GM21447 (cell line): ENCODE measurements around the gene CHMP1A.
"Not testable (repeated sequence)": the region's sequence is repeated elsewhere in the genome, so short reads cannot be mapped to it uniquely, and the experiment has no call there.

ENCODE experiments used
- ATAC-seq: cut with Tn5 transposase; IDR thresholded peaks from one replicate; pipeline ENCODE4 v1.9.1; 2021; ENCODE audit not compliant: unreplicated experiment

Gene CHMP1A

DNA sequence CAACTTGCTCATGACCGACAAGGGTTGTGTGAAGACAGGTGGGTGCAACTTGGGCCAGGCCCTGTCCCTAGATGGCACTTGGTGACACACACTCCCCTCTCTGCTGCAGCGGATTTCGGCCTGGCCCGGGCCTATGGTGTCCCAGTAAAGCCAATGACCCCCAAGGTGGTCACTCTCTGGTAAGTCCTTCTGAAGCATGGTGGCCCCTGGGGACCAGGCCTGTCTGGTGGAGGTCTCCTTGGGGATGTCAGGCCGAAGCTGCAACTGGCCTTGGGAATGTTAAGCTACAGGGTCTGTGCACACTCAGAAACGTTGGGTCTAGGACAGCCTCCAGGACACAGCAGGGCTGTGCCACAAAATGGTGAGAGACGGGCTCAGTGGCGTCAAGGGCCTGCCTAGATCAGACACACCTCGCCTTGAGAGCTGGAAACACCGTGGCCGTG is 35.8 kb upstream of the CHMP1A start:
- ATAC-seq: no peak

- ATAC-seq: no peak
Observed at GRCh38 chr16:89691986-89692569, 34.6 kb upstream of the CHMP1A start.

- ATAC-seq: no peak
Observed at GRCh38 chr16:89691231-89691985, 33.9 kb upstream of the CHMP1A start.

DNA sequence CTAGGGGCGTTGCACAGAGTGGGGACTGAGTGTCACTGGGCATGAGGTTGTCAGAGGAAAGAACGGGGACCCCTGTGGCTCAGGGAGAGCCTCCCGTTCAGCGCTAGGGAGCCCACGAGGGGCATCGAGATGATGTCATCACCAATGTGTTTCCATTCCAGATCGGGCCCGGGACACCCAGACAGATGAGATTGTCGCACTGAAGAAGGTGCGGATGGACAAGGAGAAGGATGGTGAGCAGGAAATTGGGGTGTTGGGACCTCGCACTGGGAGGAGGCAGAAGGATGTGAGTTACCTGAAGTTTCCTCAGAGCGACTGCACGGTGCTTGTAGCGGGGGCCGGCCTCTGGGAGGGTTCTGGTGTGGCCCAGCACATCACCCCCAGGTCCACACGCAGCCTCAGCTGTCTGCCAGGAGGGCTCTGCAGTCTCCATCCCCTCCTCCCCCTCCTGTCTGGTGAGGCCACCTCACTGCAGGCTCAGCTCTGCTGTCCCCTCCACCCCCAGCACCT is 32.9 kb upstream of the CHMP1A start:
- ATAC-seq: no peak

- not testable (repeated sequence) for ATAC-seq
Observed at GRCh38 chr16:89689621-89690020, 32.1 kb upstream of the CHMP1A start.

DNA sequence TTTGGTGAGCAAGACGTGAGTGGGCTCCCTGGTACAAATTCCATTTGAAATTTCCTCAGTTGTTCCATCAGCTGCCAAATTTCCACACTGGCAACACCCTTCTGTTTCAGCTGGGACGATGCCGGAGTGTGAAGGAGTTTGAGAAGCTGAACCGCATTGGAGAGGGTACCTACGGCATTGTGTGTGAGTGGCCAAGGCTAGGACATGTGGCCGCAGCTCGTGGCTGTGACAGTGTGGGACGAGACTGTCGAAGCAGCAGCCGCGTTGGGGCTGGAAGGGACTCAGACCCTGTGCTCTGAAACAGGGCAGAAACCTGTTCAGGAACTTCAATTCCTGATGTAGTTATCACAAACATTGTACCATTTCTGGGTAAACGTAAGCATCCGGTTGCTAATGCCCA is 31.6 kb upstream of the CHMP1A start:
- no peak for ATAC-seq

DNA sequence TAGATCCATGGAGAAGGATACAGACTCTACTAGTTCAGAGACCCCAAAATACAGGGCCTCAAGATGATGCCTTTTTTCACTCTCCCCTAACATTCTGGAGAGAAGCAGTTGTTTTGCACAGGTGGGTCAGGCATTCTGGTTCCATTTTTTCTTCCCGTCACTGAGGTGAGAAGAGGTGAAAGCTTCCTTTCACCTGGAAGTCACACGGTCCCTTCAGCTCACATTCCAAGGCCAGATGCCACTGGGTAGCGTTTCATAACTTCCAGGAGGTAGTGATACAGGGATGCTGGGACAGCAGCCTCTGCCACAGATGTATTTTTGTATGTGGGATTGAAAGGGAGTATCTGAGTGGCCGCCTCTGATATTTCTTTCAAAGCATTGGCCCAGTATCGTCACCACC is 30.9 kb upstream of the CHMP1A start:
- no peak for ATAC-seq

- ATAC-seq: peak; percentile 46
Observed at GRCh38 chr16:89687092-89687940, 29.8 kb upstream of the CHMP1A start.

- ATAC-seq: peak; percentile 61
Observed at GRCh38 chr16:89686520-89687091, 29.1 kb upstream of the CHMP1A start, which contains the start of gene CDK10. Gene CDK10, plus strand, starts transcription at chr16:89686689. Its CDS starts 22 bp downstream, at chr16:89686711.

GRCh38 chr16:89685916-89686315 is 28.4 kb upstream of the CHMP1A start:
- no peak for ATAC-seq

DNA sequence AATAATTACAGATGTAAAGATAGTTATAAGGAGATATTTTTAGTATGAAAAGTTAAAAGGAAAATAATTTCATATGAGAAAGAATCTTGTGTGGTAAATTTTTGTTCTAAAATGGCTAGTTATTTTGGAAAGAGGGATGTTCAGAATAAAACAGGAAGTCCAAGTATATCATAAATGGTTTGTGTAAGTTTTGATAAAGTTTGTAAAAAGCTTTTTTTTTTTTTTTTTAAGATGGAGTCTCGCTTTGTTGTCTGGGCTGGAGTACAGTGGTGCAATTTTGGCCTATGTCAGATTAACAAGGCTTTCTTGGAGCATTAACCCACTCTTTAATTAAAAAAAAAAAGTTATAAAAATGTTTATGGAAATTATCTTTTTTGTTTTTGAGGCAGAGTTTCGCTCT is 20.8 kb upstream of the CHMP1A start:
- no peak for ATAC-seq

DNA sequence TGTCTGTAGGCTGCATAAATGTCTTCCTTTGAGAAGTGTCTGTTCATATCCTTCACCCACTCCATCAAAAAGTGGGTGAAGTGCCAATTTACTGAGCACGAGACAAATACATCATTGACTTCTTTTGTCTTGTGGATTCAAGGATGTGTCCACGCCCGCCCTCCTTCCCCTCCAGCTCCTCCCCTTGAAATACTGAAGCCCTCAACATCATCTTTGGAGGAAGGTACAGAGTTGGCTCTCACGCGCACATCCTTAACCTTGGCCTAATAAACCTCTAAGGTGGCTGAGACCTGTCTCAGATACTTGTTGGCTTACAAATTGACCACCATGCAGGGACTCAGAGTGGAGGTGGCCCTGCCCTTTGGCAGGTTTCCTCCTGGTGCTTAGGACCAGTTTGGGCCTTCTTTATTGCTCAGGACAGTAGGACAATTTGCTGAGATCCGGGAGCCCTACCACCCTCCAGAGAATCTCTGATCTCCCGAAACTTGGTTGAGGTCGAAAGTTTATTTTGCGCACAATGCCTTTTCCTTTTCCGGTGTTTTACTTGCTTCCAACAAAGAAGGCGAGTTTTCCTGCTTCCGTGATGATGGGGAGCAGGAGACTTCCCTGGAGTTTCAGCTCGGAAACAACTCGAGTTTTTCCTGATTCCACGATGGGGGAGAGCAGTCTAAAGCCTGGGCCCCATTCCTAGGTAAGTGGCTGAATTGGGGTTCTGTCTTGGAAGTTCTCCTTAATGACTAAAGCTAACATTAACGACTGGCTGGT is 14.9 kb upstream of the CHMP1A start:
- no peak for ATAC-seq

GRCh38 chr16:89671565-89671964 is 14.1 kb upstream of the CHMP1A start:
- not testable (repeated sequence) for ATAC-seq

DNA sequence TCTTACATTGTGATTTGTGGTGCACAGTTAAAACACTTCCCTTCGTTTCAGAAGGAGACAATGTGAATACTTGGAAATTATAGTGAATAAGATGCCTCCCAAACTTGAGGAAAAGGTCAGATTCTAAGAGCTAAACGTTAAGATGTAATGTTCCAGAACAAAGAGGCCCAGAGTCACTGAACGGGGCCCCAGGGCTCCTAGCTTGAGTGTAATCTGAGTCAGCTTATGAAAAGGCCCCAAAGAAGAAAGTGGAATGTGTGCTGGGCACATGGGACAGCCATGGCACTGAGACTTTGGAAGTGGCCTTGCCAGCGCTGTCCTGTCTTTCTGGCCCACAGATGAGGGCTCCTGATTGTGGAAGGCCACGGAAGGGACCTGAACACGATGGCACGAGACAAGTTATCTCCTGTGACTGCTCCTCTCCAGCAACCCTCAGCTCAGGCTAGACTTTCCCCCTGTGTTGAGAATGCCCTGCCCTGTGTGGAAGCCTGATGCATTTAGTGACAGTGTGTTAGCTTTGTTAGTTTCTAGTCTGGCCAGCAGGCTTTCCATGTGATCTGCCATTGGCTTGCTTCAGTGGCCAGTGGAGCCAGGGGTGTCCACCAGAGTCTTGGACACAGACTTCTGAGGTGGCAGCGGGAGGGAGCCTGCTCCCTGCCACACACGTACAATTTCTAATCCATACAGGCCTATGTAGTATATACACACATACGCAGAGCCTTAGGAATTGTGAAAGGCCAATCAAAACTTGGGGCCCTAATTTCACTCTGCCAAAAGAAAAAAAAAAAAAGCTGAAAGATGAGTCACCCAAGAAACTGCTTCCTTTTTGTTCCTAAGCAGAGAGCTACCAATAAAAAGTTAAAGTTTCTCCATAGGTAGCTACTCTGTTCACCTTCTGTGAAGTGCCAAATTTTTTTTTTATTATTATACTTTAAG is 13.3 kb upstream of the CHMP1A start:
- ATAC-seq: no peak

DNA sequence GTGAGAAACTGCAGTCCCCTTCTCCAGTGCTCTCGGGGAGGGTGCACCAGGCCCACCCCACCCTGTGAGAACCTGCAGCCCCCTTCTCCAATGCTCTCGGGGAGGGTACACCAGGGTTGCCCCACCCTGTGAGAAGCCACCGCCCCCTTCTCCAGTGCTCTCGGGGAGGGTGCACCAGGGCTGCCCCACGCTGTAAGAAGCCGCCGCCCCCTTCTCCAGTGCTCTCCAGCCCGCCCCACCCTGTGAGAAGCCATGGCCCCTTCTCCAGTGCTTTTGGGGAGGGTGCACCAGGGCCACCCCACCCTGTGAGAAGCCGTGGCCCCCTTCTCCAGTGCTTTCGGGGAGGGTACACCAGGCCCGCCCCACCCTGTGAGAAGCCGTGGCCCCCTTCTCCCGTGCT is 12.2 kb upstream of the CHMP1A start:
- no peak for ATAC-seq

DNA sequence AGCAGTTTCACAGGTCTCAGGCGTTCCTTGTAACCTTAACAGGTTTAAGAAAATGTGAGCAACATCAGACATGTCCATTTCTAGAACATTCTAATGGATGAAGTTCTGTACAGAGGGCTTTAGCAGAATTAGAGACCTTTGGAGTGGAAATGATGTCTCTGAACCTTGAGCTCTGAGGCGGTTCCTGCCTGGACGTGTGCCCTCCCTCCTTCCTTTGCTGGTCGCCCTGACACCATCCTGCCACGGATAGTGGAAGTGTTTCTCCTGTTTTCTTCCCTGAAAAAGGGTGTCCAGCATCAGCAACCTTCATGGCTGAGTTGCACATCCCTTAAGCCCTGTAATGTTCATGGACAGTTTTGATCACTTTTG is 11.3 kb upstream of the CHMP1A start:
- no peak for ATAC-seq

DNA sequence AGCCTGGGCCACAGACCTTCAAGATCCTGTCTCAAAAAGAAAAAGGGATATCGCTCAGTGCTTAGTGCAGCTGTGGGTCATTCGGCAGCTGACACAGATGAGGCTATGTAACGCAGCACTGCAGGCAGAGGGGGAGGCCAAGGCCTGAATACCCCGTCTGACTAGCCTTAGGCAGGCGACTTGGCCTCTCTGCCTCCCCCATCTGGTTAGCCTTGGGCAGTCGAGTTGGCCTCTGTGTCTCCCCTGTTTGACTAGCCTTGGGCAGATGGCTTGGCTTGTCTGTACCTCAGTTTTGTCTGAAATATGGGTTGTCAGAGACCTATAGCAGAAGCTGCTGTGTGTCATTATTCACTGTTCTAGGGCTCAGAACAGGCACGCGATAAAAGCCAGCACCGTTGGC is 10.1 kb upstream of the CHMP1A start:
- ATAC-seq: no peak

GRCh38 chr16:89667000-89667399 is 9.5 kb upstream of the CHMP1A start:
- not testable (repeated sequence) for ATAC-seq

- ATAC-seq: not testable (repeated sequence)
Observed at GRCh38 chr16:89664238-89664637, 6.7 kb upstream of the CHMP1A start.
